WTC11 (cell line): Measurements from ENCODE around the gene INMT. TPM values are rescaled to one million over a fixed set of nuclear protein-coding genes. Genes with fewer than 3 reads are reported as not detected.
A peak's percentile ranks its signal among the peaks of the same experiment; 100 is the strongest.

Experiments used
- ATAC-seq: fragments of 200-7000 bp; cut with Tn5 transposase; 2 replicates; pipeline ENCODE4 v1.10.0; 2021; ENCODE audit warnings: mild to moderate bottlenecking, moderate library complexity
- CTCF ChIA-PET: fragments of 300-600 bp; sonication (Branson Sonifier 250); formaldehyde crosslinking; loops from one replicate; lab custom pipeline; 2021; ENCODE audit warnings: antibody characterized with exemption; lab: Charles Lee
- POLR2A ChIA-PET: fragments of 350-600 bp; sonication (Branson Sonifier 250); formaldehyde crosslinking; loops from one replicate; lab custom pipeline; 2021; ENCODE audit warnings: antibody characterized with exemption; lab: Charles Lee
- DNase-seq: peaks from one replicate; pipeline ENCODE4 v3.0.0; 2021; ENCODE audit warnings: low spot score
- H3K27ac Mint-ChIP-seq: 2 replicates; pipeline ENCODE4 v1.8.0; 2021; ENCODE audit warnings: mixed read lengths
- H3K27me3 Mint-ChIP-seq: 2 replicates; pipeline ENCODE4 v1.8.0; 2021; ENCODE audit warnings: low read depth, mild to moderate bottlenecking, moderate library complexity, mixed read lengths
- H3K36me3 Mint-ChIP-seq: 2 replicates; pipeline ENCODE4 v1.8.0; 2021; ENCODE audit warnings: mixed read lengths
- H3K4me1 Mint-ChIP-seq: 2 replicates; pipeline ENCODE4 v1.8.0; 2022; ENCODE audit warnings: mixed read lengths
- H3K4me3 Mint-ChIP-seq: 2 replicates; pipeline ENCODE4 v1.8.0; 2021; ENCODE audit warnings: mild to moderate bottlenecking, moderate library complexity, mixed read lengths
- H3K9me3 Mint-ChIP-seq: 2 replicates; pipeline ENCODE4 v1.8.0; 2021; ENCODE audit warnings: mixed read lengths
- EMX1 ChIP-seq: fragments of 250-450 bp; sonication (Bioruptor Pico); IDR thresholded peaks from 2 replicates; pipeline ENCODE4 v1.8.0; 2021; ENCODE audit warnings: mild to moderate bottlenecking
- FOXP1 ChIP-seq: sonication (generic); formaldehyde crosslinking; IDR thresholded peaks from 2 replicates; pipeline ENCODE4 v1.8.0; 2022; ENCODE audit warnings: missing genetic modification reagents, mild to moderate bottlenecking, moderate library complexity, borderline replicate concordance
- GRHL2 ChIP-seq: fragments of 250-450 bp; sonication (Bioruptor Pico); IDR thresholded peaks from 2 replicates; pipeline ENCODE4 v1.8.0; 2022; ENCODE audit warnings: mild to moderate bottlenecking, moderate library complexity; ENCODE audit not compliant: insufficient replicate concordance, severe bottlenecking
- GTF2I ChIP-seq: fragments of 250-450 bp; sonication (Bioruptor Pico); conservative IDR thresholded peaks from 2 replicates; pipeline ENCODE4 v1.4.0; 2021; ENCODE audit warnings: mild to moderate bottlenecking
- NR2C2 ChIP-seq: sonication (generic); formaldehyde crosslinking; IDR thresholded peaks from 2 replicates; pipeline ENCODE4 v1.8.0; 2022; ENCODE audit warnings: mild to moderate bottlenecking, missing genetic modification reagents
- PRRX2 ChIP-seq: fragments of 250-450 bp; sonication (Bioruptor Pico); IDR thresholded peaks from 2 replicates; pipeline ENCODE4 v1.8.0; 2021; ENCODE audit warnings: mild to moderate bottlenecking
- SMAD4 ChIP-seq: sonication (generic); formaldehyde crosslinking; IDR thresholded peaks from 2 replicates; pipeline ENCODE4 v1.8.0; 2022; ENCODE audit warnings: mild to moderate bottlenecking, missing genetic modification reagents
- TEAD1 ChIP-seq: sonication (generic); formaldehyde crosslinking; IDR thresholded peaks from 2 replicates; pipeline ENCODE4 v1.8.0; 2022; ENCODE audit warnings: mild to moderate bottlenecking, missing genetic modification reagents
- TP53 ChIP-seq: sonication (generic); formaldehyde crosslinking; IDR thresholded peaks from 2 replicates; pipeline ENCODE4 v1.8.1; 2023; ENCODE audit warnings: mild to moderate bottlenecking, missing genetic modification reagents
- ZNF416 ChIP-seq: fragments of 250-450 bp; sonication (Bioruptor Pico); IDR thresholded peaks from 2 replicates; pipeline ENCODE4 v1.9.0; 2021; ENCODE audit warnings: mild to moderate bottlenecking, inconsistent platforms
- total RNA-seq: library from RNA; stranded (reverse); gene quantifications from 3 replicates; pipeline ENCODE4 v1.2.3, GENCODE V29; 2021
- TF ChIP-seq, protein P1 (sequence below): fragments of 200-600 bp; IDR thresholded peaks from 2 replicates; pipeline ENCODE4 v1.8.0; 2022; ENCODE audit warnings: antibody characterized with exemption
- TF ChIP-seq, protein P2 (sequence below): sonication (generic); formaldehyde crosslinking; IDR thresholded peaks from 2 replicates; pipeline ENCODE4 v1.8.0; 2022; ENCODE audit warnings: mild to moderate bottlenecking, missing genetic modification reagents
- TF ChIP-seq, protein P3 (sequence below): sonication (generic); formaldehyde crosslinking; IDR thresholded peaks from 2 replicates; pipeline ENCODE4 v1.8.0; 2022; ENCODE audit warnings: mild to moderate bottlenecking, missing genetic modification reagents
- TF ChIP-seq, protein P4 (sequence below): fragments of 250-450 bp; sonication (Bioruptor Pico); conservative IDR thresholded peaks from 2 replicates; pipeline ENCODE4 v1.9.0; 2021; ENCODE audit warnings: mild to moderate bottlenecking

The INMT gene
- total RNA-seq, 1 experiment from 2014 or later: 3.5 TPM

DNA sequence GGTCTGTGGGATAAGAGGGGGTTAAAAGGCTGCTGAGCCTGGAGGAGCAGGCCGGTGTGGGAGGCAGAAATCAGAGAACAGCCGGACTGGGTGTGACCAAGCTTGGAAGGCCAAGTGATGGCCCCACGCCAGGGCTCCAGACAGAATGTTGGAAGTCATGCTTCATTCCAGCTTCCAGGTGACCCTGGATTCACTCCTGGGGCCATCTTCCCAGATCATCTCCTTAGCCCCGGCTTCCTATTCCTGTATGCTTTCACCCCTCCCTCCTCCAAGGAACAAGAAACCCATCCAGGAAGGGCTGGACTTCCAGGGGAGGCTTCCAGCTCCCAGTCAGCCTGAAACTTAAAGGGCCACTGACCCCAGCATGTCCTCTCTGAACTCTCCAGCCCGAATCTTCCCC lies 1.0 kb downstream of the INMT start (continued):
- TF ChIP-seq, protein P1, sequence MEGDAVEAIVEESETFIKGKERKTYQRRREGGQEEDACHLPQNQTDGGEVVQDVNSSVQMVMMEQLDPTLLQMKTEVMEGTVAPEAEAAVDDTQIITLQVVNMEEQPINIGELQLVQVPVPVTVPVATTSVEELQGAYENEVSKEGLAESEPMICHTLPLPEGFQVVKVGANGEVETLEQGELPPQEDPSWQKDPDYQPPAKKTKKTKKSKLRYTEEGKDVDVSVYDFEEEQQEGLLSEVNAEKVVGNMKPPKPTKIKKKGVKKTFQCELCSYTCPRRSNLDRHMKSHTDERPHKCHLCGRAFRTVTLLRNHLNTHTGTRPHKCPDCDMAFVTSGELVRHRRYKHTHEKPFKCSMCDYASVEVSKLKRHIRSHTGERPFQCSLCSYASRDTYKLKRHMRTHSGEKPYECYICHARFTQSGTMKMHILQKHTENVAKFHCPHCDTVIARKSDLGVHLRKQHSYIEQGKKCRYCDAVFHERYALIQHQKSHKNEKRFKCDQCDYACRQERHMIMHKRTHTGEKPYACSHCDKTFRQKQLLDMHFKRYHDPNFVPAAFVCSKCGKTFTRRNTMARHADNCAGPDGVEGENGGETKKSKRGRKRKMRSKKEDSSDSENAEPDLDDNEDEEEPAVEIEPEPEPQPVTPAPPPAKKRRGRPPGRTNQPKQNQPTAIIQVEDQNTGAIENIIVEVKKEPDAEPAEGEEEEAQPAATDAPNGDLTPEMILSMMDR: no peak
- TF ChIP-seq PRRX2 (CRISPR knock-in tag): no peak
- TF ChIP-seq TEAD1 (CRISPR knock-in tag): no peak
- TF ChIP-seq FOXP1: no peak
- TF ChIP-seq, protein P2, sequence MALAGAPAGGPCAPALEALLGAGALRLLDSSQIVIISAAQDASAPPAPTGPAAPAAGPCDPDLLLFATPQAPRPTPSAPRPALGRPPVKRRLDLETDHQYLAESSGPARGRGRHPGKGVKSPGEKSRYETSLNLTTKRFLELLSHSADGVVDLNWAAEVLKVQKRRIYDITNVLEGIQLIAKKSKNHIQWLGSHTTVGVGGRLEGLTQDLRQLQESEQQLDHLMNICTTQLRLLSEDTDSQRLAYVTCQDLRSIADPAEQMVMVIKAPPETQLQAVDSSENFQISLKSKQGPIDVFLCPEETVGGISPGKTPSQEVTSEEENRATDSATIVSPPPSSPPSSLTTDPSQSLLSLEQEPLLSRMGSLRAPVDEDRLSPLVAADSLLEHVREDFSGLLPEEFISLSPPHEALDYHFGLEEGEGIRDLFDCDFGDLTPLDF: no peak
- TF ChIP-seq, protein P3, sequence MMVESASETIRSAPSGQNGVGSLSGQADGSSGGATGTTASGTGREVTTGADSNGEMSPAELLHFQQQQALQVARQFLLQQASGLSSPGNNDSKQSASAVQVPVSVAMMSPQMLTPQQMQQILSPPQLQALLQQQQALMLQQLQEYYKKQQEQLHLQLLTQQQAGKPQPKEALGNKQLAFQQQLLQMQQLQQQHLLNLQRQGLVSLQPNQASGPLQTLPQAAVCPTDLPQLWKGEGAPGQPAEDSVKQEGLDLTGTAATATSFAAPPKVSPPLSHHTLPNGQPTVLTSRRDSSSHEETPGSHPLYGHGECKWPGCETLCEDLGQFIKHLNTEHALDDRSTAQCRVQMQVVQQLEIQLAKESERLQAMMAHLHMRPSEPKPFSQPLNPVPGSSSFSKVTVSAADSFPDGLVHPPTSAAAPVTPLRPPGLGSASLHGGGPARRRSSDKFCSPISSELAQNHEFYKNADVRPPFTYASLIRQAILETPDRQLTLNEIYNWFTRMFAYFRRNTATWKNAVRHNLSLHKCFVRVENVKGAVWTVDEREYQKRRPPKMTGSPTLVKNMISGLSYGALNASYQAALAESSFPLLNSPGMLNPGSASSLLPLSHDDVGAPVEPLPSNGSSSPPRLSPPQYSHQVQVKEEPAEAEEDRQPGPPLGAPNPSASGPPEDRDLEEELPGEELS (CRISPR knock-in tag): no peak
- TF ChIP-seq NR2C2 (CRISPR knock-in tag): no peak

DNA sequence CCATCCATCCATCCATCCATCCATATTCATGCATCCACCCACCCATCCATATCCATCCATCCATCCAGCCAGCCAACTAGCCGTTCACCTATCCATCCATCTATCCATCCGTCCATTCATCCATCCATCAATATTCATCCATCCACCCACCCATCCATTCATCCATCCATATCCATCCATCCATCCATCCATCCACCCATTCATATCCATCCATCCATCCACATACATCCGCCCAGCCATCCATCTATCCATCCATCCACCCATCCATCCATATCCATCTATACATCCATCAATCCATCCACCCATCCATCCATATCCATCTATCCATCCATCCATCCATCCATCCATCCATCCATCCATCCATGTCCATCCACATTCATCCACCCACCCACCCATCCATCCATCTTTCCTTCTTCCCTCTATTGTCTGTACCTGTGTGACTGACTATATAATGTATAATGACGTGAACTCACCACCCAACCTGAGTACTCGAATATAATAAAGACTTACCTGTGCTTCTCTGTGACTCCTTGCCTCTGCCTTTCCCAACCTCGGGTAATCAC lies 2.5 kb downstream of the INMT start:
- peaks cover 2% of the 10 kb centered on the region for H3K27me3 Mint-ChIP-seq
- H3K4me1 Mint-ChIP-seq: no peaks in the 10 kb centered on the region
- H3K27ac Mint-ChIP-seq: no peak overlapping the region
- DNase-seq (no peak), ATAC-seq (no peak)
- H3K4me3 Mint-ChIP-seq: no peak overlapping the region
- peaks cover 3% of the 10 kb centered on the region; the same call in 1 of the 2 replicates for H3K36me3 Mint-ChIP-seq
- CTCF ChIA-PET: interaction anchor here (1.1 kb wide), 1 partner anchor 9 kb away, joined by 3 read pairs; no protein-coding TSS in a partner anchor
- POLR2A ChIA-PET: no interaction called here
- H3K9me3 Mint-ChIP-seq: peaks cover 14% of the 10 kb centered on the region
- TF ChIP-seq FOXP1 (no peak), GTF2I (CRISPR knock-in tag) (no peak), EMX1 (CRISPR knock-in tag) (no peak), TP53 (no peak), GRHL2 (CRISPR knock-in tag) (no peak), ZNF416 (CRISPR knock-in tag) (no peak)
- TF ChIP-seq, protein P4, sequence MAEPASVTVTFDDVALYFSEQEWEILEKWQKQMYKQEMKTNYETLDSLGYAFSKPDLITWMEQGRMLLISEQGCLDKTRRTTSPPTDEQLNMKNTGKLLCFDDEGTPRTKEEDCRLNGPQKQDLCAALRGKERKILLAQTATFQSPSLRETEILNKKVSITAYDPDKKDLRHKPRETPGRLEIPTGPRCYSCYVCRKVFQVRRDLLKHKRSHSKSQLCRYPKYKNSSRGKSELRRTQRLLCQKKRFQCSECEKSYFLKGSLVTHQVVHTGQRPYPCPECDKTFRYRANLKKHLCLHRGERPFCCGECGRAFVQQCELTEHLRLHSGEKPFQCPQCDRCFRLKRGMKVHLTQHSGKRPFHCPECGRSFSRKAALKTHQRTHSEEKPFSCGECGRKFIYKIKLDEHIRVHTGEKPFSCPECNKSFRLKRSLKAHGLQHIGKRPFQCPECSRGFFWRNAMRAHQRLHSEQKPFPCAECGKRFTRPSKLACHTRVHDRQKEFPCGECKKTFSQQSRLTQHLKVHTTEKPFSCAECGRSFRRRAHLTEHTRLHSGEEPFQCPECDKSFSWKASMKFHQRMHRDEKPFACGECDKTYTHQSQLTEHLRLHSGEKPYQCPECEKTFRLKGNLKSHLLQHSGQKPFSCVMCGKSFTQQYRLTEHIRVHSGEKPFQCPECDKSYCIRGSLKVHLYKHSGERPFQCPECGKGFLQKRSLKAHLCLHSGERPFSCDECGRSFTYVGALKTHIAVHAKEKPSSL (CRISPR knock-in tag): no peak
- TF ChIP-seq, protein P2: no peak

DNA sequence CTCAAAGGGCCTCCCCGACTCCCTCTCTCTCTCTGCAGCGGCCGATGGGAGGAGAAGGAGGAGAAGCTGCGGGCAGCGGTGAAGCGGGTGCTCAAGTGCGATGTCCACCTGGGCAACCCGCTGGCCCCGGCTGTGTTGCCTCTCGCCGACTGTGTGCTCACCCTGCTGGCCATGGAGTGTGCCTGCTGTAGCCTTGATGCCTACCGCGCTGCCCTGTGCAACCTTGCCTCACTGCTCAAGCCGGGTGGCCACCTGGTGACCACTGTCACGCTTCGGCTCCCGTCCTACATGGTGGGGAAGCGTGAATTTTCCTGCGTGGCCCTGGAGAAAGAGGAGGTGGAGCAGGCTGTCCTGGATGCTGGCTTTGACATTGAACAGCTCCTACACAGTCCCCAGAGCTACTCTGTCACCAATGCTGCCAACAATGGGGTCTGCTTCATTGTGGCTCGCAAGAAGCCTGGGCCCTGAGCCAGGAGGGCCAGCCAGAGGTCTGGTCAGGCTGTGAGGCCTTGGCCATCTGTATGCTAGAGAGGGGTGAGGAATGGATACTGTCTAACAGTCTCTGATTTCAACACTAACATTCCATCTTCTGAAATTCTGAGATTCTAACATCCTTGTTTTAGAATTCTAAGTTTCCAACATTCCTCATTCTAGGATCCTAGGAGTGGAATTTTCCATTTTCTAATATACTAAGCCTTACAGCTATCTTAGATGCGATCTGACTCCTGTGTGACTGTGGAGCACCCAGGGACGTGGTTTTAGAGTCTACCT lies 3.6 kb downstream of the INMT start:
- DNase-seq (no peak), ATAC-seq (peak; percentile 44; the same call in 1 of the 2 replicates)
- ChIA-PET POLR2A (interaction anchor here (0.7 kb wide), 1 partner anchor 10 kb away, joined by 4 read pairs; no protein-coding TSS in a partner anchor), CTCF (interaction anchor here (1.1 kb wide), 1 partner anchor 10 kb away, joined by 3 read pairs; no protein-coding TSS in a partner anchor)
- Mint-ChIP-seq H3K4me1 (no peaks in the 10 kb centered on the region), H3K4me3 (no peak overlapping the region), H3K9me3 (peaks cover 6% of the 10 kb centered on the region), H3K27me3 (no peaks in the 10 kb centered on the region; the same call in none of the 2 replicates), H3K36me3 (no peaks in the 10 kb centered on the region), H3K27ac (no peak overlapping the region)
- no peak for TF ChIP-seq SMAD4 (CRISPR knock-in tag)
